T-helper 22 cell (primary cell): ENCODE measurements around the gene HIVEP3.
"Not testable (repeated sequence)": the region's sequence is repeated elsewhere in the genome, so short reads cannot be mapped to it uniquely, and the experiment has no call there.

ENCODE experiments used
- DNase-seq: peaks from one replicate; pipeline ENCODE4 v3.0.0-alpha.2; 2020; ENCODE audit warnings: low read depth

HIVEP3 gene

DNA sequence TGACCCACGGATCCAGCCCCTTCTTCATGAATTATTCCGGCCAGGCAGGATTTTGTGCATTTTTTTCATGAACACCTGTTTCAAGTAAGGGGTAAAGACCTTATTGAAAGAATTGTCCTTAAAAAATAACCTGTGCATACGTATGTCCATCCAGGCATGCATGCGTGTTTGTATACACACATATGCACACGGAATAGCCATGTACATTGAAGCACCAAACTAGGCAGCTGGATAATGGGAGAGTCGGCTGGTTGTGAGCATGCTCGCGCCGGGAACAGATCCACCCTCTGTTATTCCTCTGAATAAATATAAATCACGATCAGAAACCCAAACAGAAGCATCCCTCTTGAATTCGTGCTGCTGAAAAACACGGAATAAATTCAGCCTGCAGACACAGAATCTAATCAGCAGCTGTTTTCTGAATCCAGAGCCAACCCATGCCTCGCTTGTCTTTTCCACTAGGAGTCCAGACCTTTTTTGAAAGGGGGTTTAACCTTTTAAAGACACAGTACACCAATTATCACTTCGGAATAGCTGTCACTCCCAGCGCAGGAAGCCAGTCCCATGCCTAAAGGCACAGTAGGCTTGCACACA is at the start of gene HIVEP3:
TSS of gene HIVEP3 (minus strand) at position 473 of the 594 bp plus-strand sequence.
- DNase-seq = no peak

DNA sequence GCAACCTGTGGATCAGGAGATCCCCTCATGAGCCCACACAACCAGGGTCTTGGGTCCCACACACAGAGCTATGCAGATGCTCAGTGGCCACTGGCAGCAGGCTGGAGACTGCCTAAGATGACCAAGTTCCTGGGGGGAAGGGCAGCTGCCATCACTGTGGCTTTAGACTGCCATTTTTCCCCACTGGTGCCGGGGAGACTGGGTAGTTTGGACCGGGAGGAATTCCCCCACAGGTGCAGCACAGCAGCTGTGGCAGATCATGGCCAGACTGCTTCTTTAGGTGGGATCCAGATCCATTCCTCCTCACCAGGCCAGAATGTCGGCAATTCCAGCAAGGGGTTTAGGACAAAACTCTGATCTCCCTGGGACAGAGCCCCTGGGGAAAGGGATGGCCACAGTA is 45.7 kb upstream of the HIVEP3 start:
- no peak for DNase-seq

DNA sequence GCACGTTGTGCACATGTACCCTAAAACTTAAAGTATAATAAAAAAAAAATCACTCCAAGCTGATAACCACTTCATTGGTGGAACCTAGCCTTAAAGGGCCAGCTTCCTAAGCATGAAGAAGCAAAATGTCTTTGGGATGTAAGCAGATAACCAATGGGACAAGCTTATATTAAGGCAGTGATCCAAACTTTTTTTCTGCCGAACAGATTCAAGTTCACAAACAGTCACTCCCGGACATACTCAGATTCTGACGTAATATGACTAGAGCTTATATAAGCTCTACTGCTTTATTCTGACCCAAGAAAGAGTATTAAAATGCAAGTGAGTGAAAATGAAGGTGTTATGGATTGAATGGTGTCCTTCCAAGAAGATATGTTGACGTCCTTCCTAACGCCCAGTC is 44.9 kb upstream of the HIVEP3 start:
- no peak for DNase-seq

DNA sequence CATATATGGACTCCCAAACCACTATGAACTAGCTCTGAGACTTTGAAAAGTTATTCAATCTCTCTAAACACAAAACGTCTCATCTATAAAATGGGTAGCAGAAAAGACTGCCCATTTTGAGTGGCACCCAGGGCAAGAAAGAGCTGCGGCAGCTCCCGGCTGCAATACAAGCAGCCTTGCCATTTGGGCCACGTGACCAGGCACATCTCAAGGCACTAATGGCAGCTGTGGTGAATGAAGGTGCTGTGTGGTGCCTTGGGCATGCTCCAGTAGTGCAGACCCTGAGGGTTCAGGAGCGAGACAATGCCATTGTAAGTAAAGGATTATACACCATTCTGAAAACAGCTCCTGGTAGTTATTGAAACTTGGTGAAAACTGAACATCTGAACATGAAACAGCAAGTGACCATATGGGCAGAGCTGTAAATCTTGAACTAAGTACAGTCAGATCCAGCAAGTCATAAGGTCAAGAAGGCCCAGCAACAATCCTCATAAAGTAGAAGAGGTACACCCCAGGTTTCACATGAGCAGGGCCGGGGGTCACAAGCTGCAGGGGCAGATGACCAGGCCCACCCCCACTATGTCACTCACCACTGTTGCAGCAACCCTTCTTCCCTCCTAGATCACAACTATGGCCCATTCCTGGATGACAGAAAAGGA is 39.4 kb upstream of the HIVEP3 start:
- DNase-seq = no peak

DNA sequence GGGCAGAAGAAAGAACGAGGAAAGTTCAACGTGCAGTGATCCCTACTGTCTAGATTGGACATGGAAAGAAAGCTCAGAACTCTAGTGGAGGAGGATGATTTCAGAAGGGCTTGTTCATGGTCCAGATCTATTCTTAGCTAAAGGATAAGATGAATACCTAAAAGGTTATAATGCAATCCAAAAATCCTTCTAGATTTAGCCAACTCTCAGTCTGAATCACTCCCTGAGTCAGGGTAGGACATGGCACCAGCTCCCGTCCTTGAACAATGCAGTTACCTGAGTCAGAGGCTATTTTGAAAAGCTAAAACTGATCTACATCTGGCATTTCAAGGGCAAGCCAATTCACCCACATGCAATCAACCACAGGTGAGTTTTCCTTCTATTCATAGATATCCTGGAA is 38.8 kb upstream of the HIVEP3 start:
- no peak for DNase-seq

DNA sequence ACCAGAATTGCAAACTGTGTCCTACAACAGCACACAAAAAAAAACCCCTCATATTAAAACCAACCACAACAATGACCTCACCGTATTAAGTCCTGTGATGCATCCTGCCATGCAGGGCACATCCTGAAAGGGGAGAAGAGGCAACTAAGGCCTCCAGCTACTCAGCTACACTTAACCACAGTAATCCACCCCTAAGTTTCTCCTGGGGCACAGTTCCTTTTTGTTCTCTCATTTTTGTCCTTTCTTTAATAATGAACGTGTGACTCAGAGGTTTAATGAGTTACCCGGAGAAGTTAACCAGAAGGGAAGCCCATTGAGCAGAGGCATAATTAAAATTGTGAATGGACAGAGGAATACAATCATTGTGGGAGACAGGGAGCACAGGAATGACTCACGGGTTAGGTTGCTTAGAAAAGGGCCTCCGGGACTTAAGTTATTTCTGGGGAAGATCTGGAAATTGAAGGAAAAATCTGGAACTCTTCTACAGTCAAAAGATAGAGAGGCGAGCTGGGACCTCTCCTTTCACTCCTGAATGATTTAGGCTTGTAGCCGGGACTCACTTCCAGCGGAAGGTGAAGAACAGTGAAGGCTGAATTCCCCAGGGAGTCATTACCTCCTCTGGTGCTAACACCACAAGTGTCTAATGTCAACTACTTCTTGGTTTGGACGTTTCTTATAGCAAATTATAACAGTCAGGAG is 36.9 kb upstream of the HIVEP3 start:
- DNase-seq = no peak

DNA sequence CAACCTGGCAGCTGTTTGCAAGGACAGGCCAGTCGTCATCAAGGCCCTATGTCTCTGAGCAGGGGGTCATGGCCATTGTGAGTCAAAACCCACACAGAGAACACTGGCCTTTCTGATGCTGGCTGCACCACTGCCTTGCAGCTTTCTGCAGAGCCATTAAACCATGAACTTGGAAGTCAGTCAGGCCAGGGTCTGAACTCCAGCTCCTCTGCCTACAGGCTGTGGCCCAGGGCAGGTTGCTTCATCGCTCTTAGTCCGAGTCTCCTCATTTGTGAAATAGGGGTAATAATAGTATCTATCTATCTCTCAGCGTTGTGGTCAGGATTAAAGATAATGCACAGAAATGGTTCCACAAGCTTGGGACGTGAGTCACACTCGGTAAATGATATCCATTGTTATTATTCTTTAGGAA is 35.8 kb upstream of the HIVEP3 start:
- DNase-seq = no peak

DNA sequence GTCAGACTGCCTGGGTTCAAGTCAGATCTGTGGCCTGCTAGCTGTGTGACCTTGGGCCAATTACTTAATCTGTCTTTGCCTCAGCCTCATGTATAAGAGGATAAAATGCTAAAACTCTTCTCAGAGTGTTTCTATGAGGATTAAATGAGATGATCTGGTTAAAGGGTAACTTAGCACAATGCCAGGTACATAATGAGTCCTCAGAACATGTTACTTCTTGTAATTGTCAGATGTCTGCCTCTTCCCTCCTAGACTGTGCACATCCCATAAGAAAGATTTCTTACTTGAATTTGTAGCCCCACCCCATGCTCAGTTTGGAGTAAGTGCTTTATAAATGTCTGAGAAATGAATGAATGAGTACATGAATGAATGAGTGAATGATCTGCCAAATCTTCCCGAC is 34.6 kb upstream of the HIVEP3 start:
- DNase-seq = no peak

DNA sequence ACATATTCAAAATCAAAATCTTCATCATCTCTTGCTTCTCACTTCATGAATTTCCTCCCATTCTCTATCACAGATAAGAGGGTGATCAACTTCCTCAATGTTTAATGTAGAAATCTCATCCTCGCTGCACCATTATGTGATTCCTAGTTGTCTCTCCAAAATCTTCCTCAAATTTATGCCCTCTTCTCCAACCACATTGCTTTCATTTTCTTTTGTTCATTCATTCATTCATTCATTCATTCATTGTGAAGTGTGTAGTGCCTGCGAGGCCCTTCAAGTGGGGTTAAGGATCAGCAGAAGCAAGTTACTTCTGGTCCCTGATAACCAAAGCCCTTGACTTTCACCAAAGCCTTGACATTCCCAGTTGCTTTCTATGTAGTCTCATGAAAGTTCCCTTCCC is 33.5 kb upstream of the HIVEP3 start:
- no peak for DNase-seq

DNA sequence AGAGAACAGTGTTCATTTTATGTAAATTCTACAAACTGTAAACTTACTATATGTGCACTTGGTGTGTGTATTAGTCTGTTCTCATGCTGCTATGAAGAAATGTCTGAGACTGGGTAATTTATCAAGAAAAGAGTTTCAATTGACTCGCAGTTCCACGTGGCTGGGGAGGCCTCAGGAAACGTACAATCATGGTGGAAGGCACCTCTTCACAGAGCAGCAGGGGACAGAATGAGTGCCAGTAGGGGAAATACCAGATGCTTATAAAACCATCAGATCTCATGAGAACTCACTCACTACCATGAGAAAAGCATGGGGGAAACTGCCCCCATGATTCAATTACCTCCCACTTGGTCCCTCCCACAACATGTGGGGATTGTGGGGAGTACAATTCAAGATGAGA is 32.8 kb upstream of the HIVEP3 start:
- DNase-seq = not testable (repeated sequence)

DNA sequence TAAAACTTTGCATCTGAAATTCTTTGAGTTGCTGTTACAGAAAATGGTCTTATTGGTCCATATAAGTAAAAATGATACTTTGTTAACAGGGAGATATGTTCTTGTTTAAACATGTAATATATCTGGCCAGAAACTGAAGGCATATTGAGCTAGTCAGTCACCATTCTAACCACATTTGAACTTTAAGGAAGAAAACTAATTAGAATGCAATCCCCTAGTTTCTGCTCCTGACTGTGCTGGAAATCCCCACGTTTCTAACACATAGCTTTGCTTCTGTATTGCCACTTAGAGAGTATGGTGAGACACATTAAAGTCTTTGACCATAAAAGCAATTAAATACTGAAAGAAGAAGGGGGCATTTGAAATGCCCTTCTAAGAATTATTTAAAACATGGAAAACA is 32.1 kb upstream of the HIVEP3 start:
- DNase-seq = no peak

DNA sequence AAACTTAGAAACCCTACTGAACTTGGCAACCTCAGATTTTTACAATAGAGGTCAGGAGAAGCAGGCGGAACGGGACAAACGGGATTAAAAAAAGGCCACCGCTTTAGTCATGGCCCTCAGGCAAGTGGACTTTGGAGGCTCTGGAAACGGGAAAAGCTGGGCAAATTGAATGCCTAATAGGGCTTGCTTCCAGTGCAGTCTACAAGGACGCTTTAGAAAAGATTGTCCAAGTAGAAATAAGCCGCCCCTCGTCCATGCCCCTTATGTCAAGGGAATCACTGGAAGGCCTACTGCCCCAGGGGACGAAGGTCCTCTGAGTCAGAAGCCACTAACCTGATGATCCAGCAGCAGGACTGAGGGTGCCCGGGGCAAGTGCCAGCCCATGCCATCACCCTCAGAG is 27.2 kb upstream of the HIVEP3 start:
- DNase-seq = not testable (repeated sequence)

DNA sequence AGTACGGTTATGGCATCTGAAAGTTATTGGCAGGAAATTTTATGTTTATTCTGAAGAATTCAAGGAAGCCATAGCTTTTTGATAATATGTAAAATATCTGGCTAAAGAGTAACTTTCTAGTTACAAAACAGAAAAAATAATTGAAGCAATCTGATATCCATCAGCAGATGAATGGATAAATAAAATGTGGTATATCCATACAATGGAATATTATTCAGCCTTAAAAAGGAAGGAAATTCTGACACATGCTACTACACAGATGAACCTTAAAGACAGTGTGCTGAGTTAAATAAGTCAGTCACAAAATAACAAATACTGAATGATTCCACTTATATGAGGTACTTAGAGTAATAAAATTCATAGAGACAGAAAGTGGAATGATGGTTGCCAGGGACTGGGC is 25.0 kb upstream of the HIVEP3 start:
- DNase-seq = no peak

DNA sequence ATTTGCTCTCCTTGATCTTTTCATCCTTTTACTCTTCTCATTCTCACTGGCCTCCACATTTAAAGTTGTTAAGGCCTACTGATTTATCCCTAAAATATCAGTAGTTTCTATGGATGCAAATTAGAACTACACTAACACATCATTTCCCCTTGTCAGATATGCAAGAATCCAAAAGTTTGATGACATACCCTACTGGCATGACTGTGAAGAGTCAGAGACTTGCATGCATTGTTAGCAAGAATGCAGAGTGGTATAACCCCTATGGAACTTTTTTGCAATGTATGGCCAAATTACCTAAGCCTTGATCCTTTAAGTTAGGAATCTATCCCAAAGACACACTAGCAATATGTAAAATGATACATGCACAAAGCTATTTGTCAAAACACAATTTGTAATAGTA is 23.6 kb upstream of the HIVEP3 start:
- no peak for DNase-seq

DNA sequence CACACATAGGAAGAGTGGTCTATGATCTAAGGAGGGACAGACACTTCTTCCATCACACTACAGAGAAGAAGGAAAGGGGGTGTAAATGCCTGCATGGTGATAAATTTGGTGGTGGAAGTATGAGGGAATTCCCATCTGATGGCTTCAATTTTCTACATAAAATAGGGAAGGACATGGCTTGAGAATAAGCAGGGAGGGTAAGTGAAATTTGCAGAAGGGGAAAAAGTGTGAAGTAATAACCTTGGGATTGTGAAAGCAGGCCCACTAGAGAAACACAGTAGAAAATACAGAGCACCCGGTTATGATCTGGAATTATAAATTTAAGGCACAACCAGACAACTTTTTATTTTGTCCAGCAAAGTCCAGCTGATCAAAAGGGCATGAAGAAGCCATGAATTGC is 22.7 kb upstream of the HIVEP3 start:
- DNase-seq = no peak

DNA sequence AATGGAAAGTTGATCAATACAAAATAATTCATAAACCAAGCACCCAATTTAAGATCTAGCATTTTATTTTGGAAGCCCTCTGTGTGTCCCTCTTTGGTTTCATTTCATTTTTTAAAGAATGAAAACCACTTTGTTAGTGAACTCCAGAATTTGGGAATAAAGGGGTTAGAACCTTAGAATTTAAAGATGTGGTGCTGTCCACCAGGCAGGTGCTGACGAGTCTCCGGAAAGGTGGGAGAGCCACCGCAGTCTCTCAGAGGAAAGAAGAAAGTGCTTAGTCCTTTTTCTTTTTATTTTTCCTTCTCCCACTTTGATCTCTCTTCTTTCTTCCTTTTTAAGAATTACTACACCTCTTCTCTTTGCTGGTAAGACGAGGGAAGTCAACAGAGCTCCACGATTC is 20.5 kb upstream of the HIVEP3 start:
- no peak for DNase-seq

DNA sequence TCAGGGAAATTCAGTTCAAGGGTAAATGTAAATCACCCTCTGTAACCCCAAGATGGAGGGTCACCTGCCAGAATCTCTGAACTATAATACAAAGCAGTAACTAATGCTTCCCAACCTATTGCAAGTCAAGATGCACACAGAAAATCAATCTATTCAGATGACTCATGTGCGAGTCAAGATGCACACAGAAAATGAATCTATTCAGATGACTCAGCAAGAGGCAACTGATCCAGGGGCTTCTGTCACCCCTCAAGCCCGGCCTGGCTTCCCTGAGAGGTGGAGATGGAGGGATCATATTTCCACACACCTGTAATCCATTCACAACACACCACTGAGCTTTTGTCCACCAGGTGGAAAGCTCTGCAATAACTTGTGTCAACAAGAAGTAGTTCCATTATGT is 17.4 kb upstream of the HIVEP3 start:
- DNase-seq = no peak

DNA sequence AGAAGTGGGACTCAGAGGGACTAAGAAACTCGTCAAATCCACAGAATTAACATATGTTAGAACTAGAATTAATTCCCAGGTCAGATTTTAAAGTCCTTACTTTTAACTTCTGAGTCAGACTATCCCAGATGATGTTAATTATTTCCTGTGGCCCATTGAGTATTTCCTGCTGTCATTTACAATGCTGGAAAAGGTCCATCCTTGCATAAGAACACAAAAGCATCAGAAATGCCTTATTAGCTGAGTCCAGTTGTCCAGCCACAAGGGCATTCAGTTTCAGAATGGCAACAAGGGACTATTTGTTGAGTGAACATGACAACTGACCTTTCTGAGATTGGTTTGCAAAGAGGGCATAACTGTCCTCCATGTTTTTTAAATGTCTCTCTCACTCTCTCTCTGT is 16.5 kb upstream of the HIVEP3 start:
- no peak for DNase-seq

DNA sequence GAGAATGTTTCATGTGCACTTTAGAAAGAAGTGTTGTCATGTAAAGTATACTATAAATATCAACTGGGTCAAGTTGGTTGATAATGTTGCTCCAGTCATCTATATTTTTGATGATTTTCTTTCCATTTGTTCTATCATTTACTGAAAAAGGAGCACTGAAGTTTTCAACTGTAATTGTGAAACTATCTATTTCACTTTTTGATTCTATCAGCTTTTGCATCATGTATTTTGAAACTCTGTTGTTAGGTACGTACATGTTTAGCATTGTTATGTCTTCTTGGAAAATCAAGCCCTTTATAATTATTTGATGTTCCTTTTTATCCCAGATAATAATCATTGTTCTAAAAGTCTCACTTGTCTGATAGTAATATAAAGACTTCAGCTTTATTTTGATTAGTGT is 14.4 kb upstream of the HIVEP3 start:
- no peak for DNase-seq

DNA sequence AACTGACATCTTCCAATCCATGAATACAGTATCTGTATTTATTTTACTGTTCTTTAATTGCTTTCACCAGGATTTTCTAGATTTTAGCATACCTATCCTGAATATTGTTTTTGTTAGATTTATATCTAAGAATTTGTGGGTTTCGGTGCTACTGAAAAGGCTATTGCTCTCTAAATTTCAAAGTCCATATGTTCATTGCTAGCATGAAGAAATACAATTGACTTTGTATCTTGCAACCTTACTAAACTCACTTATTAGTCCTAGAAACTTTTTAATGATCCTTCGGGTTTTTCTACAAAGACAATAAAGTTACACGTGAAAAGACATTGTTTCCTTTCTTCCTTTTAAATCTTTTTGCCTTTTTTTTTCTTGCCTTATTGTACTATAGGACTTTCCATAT is 12.9 kb upstream of the HIVEP3 start:
- no peak for DNase-seq

DNA sequence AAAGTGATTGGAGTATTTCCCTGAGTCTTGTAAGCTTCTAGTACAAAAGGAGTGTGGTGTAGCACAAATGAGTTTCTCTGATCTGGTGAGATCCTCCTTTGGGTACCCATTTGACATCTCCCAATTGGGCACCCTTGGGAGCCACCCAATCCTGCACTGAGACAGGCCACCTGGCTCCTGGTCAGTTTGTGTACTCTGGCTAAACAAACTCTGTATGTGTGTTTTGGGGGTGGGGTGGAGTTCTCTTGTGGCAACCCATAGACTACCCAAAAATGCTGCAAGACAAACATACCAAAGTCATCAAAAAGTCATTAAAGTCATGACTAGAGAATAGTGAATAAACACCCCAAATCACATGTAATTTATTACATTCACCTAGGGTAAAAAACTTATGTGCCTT is 8.4 kb upstream of the HIVEP3 start:
- no peak for DNase-seq

DNA sequence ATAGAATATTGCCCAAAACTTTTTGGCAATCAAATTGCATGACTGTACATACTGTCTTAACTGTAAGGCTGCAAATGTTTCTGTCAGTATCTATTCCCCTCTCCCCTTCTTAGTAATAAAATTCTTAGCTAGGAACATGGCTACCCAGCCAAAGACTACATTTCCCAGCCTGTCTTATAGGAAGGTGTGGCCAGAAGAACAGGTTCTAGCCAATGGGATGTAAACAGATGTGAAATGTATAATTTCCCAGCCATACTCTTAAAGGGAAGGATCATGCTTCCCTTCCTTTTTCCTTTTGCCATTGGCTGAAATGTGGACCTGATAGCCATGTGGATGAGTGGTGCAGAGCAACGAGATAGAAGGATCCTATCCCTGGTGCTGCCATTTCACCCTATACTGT is 7.0 kb upstream of the HIVEP3 start:
- DNase-seq = no peak

DNA sequence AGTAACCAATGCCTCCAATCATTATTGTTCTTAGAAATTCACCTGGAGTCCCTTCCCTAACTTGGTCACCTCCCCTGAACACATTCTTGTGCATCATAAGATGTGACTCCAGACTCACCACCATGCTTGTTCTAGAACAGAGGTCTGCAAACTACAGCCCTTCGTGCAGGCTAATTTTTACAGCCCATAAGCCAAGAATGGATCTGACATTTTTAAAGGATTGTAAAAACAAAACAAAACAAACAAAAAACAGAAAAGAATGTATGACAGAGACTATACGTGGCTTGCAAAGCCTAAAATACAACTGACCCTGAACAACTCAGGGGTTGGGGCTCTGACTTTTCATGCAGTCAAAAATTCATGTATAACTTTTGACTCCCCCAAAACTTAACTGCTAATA is 6.2 kb upstream of the HIVEP3 start:
- DNase-seq = no peak

DNA sequence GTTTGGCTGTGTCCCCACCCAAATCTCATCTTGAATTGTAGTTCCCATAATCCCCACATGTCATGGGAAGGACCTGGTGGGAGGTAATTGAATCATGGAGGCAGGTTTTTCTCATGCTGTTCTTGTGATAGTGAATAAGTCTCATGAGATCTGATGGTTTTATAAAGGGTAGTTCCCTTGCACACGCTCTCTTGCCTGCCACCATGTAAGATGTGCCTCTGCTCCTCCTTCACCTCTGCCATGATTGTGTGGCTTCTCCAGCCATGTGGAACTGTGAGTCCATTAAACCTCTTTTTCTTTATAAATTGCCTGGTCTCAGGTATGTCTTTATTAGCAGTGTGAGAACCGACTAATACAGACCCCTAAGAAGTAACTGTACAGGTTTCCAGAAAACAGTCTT is 2.5 kb upstream of the HIVEP3 start:
- not testable (repeated sequence) for DNase-seq
